Suppressor macrophage treated with lipopolysaccharide for 4 hours (primary cell): ENCODE results near the gene YWHAQ.

Source experiments
- DNase-seq: peaks from one replicate; pipeline ENCODE4 v3.0.0-alpha.2; 2020

YWHAQ gene

DNA sequence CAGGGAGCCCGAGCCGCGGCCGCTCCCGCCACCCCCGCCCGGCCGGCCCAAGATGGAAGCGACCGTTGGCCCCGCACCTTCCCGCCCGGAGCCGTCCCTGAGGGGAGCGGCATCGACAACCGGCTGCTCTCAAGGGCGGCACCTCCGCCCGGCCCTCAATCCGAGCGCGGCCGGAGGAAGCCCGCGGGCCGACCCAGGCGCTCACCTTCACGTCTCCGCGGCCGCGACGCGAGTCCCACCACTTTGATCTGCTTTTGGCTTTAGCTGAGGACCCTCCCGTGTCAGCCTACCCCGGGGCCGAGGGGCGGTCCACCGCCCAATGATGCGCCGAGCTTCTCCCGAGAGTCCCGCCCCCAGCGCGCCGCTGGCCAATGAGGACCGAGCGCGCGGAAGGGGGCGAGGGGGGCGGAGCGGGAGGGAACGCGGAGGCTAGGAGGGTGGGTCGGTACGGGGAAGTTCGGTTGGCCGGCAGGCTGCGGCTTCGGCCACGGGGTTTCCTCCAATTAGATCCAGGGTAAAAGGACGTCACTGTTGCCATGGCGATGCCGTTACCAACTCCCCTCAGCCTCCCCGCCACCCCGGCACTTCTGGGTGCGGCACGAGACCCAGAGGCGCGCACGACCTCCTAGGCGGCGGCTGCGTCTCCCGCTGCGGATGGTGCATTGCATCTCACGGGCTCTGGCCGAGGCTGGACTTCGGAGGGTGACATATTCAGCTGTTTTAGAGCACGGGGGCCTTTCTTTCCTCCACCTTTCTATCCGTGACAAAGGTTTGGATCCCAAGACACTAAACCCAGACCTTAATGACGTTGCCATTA, at the start of gene YWHAQ:
Gene YWHAQ (minus strand): TSS at position 262 of the 817 bp plus-strand sequence. CDS start 545 bp downstream, outside the sequence.
- DNase-seq, result peak; percentile 99

DNA sequence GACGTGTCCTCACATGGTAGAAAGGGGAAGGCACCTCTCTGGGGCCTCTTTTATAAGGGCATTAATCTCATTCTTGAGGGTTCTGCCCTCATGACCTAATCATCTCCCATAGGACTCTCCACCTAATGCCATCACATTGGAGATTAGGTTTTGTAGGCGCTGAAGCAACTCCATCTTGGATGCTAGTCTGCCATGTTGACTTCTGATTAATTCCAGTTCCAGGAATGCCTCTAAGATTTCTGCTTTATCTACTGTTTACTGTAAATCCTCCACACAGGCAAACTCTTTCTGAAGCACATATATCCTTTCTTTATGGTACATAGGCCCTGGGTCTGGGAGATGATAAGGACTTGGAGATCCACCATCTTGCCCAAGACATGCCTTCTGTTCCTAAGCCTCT, 49.3 kb upstream of the YWHAQ start:
- no peak for DNase-seq

DNA sequence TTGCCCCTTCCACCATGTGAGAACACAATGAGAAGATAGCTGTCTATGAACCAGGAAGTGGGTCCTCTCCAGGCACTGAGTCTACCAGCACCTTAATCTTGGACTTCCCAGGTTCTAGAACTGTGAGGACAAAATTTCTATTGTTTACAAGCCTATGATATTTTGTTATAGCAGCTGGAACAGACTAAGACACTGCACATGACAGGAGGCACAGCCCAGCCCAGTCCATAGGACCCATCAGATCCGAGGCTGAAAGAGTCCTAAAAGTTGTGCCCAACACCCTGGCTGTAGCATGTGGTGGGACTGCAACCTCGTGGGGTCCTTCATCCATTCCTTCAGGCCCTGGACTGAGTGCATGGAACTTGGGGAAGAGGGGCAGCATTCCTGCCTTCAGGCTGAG, 48.4 kb upstream of the YWHAQ start:
- no peak for DNase-seq

DNA sequence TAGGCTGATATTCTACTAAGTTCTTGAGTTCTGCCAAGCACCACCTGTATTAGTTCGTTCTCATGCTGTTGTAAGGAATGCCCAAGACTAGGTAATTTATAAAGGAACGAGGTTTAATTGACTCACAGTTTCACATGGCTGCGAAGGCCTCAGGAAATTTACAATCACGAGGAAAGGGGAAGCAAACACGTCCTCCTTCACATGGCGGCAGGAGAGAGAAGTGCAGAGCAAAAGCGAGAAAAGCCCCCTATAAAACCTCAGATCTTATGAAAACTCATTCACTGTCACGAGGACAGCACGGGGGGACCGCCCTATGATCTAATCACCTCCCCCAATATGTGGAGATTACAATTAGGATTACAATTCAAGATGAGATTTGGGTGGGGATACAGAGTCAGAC, 47.7 kb upstream of the YWHAQ start:
- peak; percentile 31 for DNase-seq

DNA sequence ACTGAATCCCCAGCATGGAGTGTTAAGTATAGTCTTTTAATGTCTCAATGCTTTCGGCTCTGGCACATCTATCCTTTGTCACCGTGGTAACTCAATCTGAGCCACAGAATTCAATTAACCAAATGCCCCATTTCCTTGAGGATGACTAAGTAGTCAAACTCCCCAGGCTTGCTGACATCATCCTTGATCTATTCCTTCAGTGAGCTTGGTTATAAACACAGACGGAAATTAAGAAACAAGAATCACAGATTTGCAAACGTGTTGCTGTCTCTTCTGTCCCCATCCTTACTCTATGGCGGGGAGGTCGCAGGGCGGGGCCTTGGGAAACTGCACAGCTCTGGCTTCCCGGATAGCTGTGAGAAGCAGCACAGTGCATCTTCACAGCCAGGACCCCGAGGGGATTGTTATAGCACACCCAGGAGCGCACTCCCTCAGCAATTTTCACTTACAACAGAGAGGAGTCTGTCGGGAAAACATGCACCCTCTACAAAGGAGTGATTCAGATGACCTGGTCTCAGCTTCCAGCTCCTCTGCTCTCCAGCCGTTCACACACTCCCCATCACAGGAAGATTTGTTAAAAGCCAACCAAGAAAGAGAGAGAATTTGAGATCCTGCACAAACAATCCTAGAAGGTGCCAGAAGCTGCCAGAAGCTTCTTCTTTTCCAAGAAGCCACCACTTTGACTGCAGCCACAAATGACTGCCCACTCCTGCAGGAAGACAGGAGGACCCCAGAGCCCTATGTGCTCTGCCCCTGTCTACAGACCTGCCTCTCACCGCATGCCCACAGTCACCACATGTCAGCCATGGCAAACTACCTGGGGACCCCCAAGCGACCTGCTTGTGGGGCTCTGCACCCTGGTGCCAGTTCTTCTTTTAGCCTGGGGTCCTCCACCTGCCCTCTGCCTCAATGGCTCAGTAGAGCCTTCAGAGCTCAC, 44.9 kb upstream of the YWHAQ start:
- peak; percentile 41 for DNase-seq

DNA sequence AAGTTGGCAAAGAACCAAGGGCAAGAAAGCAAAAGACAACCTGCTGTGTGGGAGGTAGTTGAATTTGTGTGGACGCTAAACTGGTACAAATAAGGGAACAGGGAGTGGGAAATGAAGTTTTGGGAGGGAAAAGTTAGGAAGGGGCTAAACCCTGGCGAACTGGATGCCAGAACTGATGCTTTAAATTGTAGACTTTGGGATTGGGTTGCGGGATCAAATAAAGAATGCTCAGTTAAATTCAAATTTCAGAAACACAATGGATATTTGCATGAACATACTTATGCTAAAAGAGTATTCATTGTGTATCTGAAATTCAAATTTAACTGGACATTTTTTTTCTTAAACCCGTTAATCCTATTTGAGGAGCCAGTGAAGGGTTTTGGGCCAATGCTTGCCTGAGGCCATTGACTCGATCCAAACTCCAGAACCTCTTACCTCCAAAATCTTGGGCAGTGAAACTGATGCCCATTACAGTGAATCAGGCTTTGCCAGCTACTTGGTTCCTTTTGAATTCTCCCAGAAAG, 44.2 kb upstream of the YWHAQ start:
- DNase-seq, result no peak

DNA sequence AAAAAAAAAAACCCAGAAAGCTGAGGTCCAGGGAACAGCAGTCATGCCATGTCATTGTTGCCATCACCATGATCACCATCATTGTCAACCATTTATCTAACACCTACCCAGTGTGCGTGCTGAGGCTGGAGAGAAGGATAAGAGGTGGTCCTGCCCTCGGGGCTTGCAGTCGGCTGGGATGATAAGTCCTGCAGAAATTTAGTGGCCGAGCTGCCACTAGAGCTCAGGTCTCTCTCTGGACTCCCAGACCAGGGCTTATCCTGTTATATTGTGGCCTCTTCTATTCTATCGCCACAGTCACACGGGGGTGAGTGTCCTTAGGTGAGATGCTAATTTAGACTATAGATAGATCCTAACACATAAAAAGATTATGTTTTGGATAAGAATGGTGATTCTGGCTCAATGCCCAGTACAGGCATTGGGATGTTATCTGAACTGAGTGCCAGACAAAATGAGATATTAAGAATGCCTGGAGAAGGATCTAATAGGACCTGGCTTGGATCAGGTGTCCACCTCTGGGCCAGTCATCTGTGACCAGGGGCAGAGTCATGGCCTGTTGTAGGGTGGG, 43.2 kb upstream of the YWHAQ start:
- no peak for DNase-seq

DNA sequence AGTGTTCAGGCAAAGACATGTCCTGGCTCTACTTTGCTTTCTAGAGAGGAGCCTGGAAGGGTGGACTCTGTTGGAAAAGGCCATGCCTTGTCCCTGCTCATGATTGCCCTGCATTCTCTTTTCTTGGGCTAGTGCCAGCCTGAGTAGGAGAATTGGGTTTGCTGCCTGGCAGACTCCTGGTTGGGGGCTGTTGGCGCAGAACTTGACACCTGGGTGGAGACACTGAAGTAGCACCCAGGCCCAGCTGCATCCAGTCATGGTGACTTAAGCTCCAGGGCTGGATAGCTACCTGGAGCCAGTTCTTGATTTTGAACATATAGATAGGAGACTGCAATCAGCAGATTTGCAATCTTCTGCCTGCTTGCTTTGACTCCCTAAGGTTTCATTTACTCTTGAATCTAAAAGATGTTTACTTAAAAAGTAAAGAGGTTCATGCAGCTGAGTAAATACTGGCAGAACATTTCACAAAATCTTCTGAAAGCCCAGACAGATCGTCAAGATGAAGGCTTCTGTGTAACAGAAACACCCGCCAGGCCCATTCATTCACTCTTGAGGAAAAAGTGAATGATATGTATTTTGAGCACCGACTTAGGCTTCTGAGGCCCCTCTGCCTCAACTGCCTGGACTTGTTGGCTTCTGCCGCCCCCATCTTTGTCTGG, 38.0 kb upstream of the YWHAQ start:
- no peak for DNase-seq

DNA sequence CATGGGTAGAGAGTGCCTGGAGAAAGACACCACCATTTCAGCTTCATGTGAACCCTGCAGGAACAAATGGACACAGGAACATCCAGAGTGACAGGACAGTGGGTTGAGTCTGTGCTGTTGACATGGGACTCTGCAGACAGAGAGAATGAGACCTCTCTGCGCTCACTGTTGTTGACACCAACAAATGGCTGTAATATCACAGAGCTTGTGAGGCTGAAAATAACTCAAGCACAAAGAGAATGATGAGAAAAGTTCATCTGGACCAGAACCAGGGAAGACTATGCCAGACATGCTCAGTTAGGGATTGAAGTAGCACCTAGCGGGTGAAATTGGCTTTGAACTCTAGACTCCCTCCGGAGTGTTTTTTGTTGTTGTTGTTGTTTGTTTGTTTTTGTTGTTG, 37.0 kb upstream of the YWHAQ start:
- DNase-seq, result no peak

DNA sequence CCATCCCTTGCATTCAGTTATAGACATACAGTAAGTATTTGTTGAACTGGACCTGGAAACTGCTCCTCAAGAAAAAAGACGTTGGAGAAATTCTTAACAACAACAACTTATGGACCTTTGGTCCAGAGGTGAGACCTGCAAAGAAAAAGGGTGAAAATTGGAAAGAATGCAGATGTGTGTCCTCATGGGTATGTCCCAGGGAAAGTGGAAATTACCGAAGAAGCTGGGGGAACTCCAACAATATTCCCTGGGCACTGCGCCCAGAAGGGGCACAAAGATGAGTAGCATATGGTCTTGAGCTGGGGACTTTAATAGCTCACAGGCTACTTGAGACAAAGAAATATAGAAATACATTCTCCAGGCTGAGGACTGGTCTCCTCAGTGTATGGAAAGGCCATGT, 35.5 kb upstream of the YWHAQ start:
- DNase-seq, result peak; percentile 32

DNA sequence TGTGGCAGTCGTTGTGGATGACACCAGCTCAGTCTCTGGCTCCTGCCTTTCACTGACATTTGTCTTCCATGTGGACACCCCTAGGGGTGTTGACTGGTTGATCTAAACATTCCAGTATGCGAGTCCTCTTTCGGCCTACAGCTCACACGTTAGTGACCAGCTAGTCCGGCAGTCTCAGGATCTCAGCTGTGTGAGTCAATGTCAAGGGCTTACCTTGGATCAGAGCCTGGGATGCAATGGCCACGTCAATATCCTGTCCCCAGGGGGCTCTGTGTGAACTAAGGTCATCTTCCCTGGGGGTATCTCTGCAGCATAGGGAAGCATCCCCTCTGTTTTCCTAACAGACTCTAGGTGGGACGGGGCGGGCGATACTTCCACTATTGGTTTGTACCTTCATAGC, 35.1 kb upstream of the YWHAQ start:
- DNase-seq, result no peak

DNA sequence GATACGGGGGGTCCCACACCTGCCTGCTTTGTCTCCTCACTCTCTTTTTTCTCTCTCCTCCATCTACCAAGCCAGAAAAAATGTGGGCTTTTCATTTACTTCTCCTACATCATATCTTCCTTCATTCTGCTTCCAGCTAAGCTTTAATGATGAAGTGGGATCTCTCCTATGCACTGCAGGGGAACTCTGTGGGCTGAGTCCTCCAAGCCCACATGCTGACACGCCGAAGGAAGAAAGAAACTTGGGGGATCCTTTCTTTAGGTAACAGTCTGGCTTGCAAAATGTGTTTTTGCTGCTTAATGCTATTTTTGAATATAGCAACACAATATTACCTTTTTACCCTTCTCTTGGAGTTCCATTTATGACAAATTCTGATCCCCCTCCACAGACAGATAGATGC, 33.6 kb upstream of the YWHAQ start:
- no peak for DNase-seq

DNA sequence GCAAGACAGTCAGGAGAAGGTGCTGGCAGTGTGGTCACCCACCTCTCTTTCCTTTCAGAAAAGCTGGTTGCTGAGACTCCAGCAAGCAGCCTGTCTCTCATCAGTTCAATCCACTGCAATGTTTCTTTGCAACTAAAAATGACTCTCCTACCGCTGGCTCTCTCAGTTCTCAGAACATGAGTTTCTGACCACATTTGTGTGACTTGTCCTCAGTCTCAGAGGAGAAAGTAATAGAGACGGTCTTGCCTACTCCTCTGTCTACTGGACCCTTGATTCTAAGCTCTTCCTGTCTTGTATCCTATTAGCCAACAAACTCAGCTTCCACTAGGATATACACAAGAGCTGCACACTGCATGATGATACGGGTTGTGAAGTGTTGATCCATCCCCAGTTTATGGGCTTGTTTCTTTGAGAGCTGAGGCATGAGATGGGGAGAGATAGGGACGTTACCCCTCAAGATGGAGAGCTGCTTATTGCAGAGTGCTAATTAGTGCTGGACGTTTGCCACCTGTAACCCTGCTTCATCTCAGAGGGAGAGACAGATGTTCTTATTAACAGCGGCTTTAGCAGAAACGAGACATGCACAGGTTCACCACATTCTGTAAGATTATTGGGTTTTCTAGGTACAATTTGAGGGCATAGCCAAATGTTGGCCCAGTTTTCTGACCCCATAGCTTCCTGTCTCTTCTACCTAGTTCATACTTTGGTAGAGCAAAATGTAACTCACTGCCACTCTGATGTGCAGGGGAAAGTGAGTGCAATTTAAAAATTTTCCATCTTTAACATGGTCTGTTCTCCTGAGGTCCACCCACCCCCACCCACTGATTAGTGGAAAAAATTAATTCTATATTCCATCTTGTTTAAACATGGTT, 32.4 kb upstream of the YWHAQ start:
- DNase-seq, result no peak

DNA sequence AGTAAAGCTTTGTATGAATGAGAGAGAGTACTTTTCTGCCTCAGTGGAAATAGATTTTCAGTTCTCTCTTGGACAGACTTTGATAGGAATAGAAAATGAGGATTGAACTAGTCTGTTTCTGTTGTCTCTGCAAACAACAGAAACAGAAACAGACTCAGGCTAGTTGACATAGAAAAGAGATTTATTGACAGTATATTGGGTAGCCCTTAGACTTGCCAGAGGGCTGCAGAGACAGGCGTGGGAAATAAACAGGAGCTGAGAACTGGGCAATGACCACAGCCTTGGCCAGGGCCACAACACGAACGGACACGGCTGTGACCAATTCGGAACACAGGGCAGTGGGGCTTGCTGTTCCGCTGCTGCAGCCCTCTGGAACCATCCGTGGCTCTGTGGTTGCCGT, 30.5 kb upstream of the YWHAQ start:
- no peak for DNase-seq

DNA sequence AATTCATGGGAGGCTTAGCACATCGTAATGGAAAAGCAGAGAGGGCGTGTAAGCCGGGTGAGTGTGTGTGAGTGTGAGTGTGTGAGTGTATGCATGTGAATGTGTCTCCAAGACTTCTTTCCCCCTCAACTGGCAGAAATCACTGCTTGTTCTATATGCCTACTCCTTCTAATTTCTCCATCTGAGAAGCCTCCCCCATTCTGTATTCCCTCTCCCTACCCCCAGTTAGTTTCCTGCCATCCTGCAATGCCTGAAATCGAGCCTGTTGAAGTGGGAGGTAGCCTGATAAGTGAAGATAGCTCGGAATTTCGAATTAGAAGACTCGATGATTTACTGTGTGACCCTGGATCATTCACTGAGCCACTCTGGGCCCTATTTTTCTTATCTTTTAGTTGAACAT, 30.0 kb upstream of the YWHAQ start:
- no peak for DNase-seq

DNA sequence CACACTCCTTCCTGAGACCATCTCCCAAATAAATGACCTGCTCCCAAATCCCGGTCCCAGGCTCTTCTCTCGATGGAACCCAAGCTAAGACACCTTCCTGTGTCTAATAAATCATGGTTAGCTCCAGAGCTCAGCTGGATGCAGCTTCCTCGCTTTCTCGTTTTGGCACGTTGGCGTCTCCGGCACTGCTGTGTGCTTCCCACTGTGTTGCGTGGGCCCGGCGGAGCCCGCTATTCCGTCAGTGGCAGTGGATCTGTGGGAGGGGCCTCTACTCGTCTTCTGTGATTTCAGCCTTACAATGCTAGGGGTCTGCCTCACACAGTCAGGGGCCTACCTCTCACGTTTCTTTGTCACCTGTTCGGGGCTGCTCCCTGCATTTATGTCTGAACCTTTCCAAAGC, 29.4 kb upstream of the YWHAQ start:
- DNase-seq, result no peak

DNA sequence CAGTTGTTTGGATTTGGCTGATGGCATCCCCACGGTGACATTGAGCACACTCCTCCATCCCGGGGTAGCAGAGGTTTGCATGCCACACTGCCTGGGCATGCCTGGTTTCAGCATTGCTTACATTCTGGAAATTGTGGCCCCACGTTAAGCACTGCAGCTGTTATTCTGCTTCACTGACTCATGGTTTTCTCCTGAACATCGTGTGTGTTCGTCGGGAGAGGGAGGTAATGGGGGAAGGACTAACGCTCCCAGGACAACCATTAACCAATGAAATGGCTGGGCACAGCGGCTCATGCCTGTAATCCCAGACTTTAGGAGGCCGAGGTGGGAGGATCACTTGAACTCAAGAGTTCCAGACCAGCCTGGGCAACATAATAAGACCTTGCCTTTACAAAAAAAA, 28.2 kb upstream of the YWHAQ start:
- no peak for DNase-seq

DNA sequence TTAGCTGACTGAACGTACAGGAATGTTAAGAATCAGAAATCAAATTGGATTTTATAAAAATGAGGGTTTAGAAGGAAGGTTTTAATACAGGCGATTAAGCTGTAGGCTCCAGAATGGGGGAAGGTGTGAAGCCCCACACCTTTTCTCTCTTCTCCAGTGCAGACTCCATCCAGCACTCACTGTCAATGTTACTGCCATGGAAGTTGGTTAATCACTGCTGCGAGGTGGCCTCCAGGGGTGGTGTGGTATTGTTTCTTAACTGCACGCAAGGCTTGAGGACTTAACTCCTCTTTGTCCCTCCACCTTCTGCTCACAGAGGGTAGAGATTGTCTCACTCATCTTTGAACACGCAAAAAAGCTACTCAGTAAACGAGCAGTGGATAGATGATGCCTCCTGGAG, 26.9 kb upstream of the YWHAQ start:
- DNase-seq, result no peak

DNA sequence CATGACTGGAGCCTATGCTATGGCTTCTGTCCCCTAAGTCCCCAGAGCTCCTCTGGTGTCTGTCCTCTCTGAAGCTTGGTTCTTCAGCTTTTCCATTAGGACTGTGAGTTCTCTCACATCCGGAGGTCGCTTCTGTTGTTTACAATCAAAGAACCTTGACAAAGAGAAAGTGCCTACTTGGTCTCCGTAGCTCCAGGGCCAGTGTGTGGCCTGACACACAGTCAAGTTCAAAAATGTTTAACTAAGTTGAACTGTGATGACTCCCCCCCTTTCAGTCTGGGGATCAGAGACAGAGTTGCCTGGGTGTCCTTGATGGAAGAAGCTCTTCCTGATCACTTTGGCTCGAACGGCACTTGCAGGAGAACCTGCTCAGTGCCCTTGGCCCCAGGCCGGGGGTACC, 26.3 kb upstream of the YWHAQ start:
- DNase-seq, result no peak

DNA sequence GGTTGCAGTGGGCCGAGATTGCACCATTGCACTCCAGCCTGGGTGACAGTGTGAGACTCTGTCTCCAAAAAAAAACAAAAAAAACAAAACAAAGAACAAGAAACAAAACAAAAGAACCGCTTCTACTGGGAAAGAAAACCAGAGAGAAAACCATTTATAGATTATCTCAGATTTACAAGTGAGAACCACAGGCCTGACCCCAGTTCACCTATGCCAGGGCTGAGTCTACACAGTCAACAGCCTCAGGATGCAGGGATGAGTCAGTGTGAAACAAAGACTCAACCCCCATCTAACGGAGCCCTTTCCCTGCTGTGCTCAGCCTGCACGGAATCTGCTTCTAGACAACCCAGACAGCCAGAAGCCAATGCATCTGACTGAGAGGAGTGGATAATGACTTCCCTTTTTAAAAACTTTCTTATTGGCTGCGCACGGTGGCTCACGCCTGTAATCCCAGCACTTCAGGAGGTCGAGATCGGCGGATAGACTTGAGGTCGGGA, 25.5 kb upstream of the YWHAQ start:
- DNase-seq, result no peak

DNA sequence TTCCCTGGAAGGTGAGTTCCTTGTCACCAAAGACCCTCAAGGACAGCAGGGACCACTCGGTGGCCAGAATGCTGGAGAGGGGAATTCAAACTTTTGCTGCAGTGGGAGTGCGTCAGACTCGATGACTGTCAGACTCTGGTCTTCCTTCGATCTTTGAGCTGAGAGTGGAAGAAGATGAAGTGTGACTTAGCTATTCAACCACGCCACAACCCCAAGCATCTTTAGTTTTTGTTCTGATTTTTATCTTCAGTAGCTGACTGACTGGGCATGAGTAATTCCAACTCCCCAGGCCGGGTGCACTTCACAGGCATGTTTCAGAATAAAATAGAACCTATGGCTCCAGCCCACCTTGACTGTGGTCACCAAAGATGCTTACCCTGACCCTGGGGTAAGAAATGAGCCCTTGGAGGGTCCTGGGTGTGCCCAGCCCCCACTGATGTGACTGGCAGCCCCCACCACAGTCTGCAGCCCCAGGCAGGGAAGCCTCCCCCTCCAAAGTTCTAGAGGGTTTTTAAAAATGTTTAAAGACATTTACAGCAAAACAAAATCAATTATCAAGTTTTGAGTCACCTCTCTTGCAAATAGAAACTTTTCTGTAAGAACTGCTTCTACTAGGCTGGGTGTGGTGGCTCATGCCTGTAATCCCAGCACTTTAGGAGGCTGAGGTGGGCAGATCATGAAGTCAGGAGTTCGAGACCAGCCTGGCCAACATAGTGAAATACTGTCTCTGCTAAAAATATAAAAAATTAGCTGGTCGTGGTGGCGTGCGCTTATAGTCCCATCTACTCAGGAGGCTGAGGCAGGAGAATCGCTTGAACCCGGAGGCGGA, 24.9 kb upstream of the YWHAQ start:
- no peak for DNase-seq
